Nephron progenitor cell (in vitro differentiated cells): ENCODE results near the gene LENEP.

ENCODE experiments used
- DNase-seq: peaks from one replicate; pipeline ENCODE4 v3.0.0; 2021
- H3K27ac Mint-ChIP-seq: 2 replicates; pipeline ENCODE4 v1.8.0; 2021; ENCODE audit warnings: mild to moderate bottlenecking, moderate library complexity, mixed read lengths
- H3K27me3 Mint-ChIP-seq: 2 replicates; pipeline ENCODE4 v1.8.0; 2021; ENCODE audit warnings: mild to moderate bottlenecking, low read depth, mixed read lengths; ENCODE audit not compliant: poor library complexity
- H3K36me3 Mint-ChIP-seq: 2 replicates; pipeline ENCODE4 v1.8.0; 2021; ENCODE audit warnings: low read depth, mixed read lengths
- H3K4me1 Mint-ChIP-seq: 2 replicates; pipeline ENCODE4 v1.8.0; 2021; ENCODE audit warnings: mixed read lengths
- H3K4me3 Mint-ChIP-seq: 2 replicates; pipeline ENCODE4 v1.8.0; 2021; ENCODE audit warnings: mild to moderate bottlenecking, moderate library complexity, mixed read lengths
- H3K9me3 Mint-ChIP-seq: 2 replicates; pipeline ENCODE4 v1.8.0; 2021; ENCODE audit warnings: mild to moderate bottlenecking, moderate library complexity, mixed read lengths
- TF ChIP-seq, protein P1 (sequence below): fragments of 200-600 bp; sonication (generic); IDR thresholded peaks from 2 replicates; pipeline ENCODE4 v1.5.0; 2021; ENCODE audit warnings: antibody characterized with exemption

Gene LENEP

DNA sequence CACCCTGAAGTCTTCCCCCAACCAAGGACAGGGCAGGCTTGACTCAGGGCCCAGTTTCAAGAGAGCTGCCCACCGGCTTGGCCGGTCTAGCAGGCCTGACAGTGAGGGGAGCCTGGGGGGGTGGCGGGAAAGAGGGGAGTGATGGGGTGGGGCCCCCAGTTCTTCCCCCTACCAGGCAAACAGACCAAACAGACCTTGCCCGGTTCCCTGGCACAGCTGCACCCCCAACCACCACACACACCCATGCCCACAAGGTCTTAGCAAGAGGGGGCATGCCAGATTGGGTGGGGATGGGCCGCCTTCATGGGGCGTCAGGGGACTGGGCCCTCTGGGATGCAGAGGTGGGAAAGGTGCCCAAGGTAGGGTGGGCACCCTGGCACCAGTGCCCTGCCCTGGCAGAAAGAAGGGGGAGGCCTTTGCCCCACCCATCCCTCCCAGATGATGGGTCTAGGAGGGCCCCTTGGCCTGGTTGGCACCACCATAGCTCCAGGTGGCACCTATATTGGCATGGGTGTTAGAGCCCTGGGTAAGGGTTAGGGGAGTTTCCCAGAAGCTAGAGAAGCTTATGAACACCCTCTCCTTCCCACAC is 18.1 kb downstream of the LENEP start:
- no peak for DNase-seq
- H3K4me3 Mint-ChIP-seq: no peak overlapping the region
- no peaks in the 10 kb centered on the region for H3K36me3 Mint-ChIP-seq
- no peaks in the 10 kb centered on the region for H3K9me3 Mint-ChIP-seq
- no peak overlapping the region for H3K27ac Mint-ChIP-seq
- H3K4me1 Mint-ChIP-seq: peaks cover 52% of the 10 kb centered on the region
- peaks cover 11% of the 10 kb centered on the region for H3K27me3 Mint-ChIP-seq
- TF ChIP-seq, protein P1, sequence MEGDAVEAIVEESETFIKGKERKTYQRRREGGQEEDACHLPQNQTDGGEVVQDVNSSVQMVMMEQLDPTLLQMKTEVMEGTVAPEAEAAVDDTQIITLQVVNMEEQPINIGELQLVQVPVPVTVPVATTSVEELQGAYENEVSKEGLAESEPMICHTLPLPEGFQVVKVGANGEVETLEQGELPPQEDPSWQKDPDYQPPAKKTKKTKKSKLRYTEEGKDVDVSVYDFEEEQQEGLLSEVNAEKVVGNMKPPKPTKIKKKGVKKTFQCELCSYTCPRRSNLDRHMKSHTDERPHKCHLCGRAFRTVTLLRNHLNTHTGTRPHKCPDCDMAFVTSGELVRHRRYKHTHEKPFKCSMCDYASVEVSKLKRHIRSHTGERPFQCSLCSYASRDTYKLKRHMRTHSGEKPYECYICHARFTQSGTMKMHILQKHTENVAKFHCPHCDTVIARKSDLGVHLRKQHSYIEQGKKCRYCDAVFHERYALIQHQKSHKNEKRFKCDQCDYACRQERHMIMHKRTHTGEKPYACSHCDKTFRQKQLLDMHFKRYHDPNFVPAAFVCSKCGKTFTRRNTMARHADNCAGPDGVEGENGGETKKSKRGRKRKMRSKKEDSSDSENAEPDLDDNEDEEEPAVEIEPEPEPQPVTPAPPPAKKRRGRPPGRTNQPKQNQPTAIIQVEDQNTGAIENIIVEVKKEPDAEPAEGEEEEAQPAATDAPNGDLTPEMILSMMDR: no peak

GRCh38 chr1:155012026-155012546 is 18.7 kb downstream of the LENEP start:
- DNase-seq: peak; percentile 57
- Mint-ChIP-seq H3K4me1 (peaks cover 51% of the 10 kb centered on the region), H3K9me3 (no peaks in the 10 kb centered on the region), H3K27ac (no peak overlapping the region), H3K4me3 (no peak overlapping the region), H3K27me3 (peaks cover 11% of the 10 kb centered on the region), H3K36me3 (no peaks in the 10 kb centered on the region)
- TF ChIP-seq, protein P1: no peak

- peaks cover 11% of the 10 kb centered on the region for H3K27me3 Mint-ChIP-seq
- H3K4me1 Mint-ChIP-seq: peaks cover 55% of the 10 kb centered on the region
- no peak for DNase-seq
- H3K36me3 Mint-ChIP-seq: no peaks in the 10 kb centered on the region
- H3K4me3 Mint-ChIP-seq: no peak overlapping the region
- TF ChIP-seq, protein P1: no peak
- H3K9me3 Mint-ChIP-seq: no peaks in the 10 kb centered on the region
- H3K27ac Mint-ChIP-seq: no peak overlapping the region
These were observed 19.6 kb downstream of the LENEP start for GRCh38 chr1:155012776-155013602.

DNA sequence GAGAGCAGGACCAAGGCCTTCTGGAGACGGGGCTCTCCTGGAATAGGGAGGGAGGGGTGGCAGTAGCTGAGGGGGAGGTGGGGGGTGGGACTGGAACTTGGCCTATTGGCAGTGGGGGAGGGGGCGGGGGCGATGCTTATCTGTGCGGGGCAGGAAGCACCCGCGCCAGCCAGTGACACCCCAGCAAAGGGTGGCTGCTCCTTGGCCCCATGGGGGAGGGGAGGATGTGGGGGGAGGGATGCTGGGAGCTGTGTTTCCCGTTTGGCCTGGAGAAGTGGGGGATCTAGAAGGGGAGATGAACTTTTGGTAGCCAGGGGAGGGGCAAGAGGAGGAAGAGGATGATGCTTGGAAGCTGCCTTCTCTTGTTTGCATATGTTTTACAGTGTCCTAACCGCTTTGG is 20.2 kb downstream of the LENEP start:
- H3K27me3 Mint-ChIP-seq: peaks cover 11% of the 10 kb centered on the region
- H3K9me3 Mint-ChIP-seq: no peaks in the 10 kb centered on the region
- H3K4me1 Mint-ChIP-seq: peaks cover 59% of the 10 kb centered on the region
- H3K27ac Mint-ChIP-seq: no peak overlapping the region
- TF ChIP-seq, protein P1: no peak
- DNase-seq: no peak
- H3K36me3 Mint-ChIP-seq: no peaks in the 10 kb centered on the region
- no peak overlapping the region for H3K4me3 Mint-ChIP-seq

- no peak overlapping the region for H3K27ac Mint-ChIP-seq
- H3K36me3 Mint-ChIP-seq: no peaks in the 10 kb centered on the region
- H3K27me3 Mint-ChIP-seq: peaks cover 5% of the 10 kb centered on the region
- no peak for DNase-seq
- no peak overlapping the region for H3K4me3 Mint-ChIP-seq
- H3K4me1 Mint-ChIP-seq: peaks cover 59% of the 10 kb centered on the region
- TF ChIP-seq, protein P1: no peak
- H3K9me3 Mint-ChIP-seq: no peaks in the 10 kb centered on the region
These were observed 21.5 kb downstream of the LENEP start for GRCh38 chr1:155014709-155015508.
